Right lobe of liver (tissue), 4 donors: ENCODE measurements around the gene SLC13A5.

Source experiments
- POLR2A ChIP-seq: fragments of 450-650 bp; IDR thresholded peaks from one replicate; pipeline ENCODE4 v1.6.1; 2017; ENCODE audit warnings: antibody characterized with exemption, mild to moderate bottlenecking
- TF ChIP-seq, protein P1 (sequence below), 4 donors: fragments of 200-600 bp in 3 of 4; fragments of 450-650 bp in 1 of 4; IDR thresholded peaks; one replicate each; pipeline versions ENCODE4 v1.5.1 to v1.8.0; 2016 to 2022; ENCODE audit warnings: antibody characterized with exemption in 4 of 4, mild to moderate bottlenecking in 2 of 4
- donor health status: DM: no; HTN: no; CAD: no.
- donor health status: DM: no; HTN: no; CAD: no.
- donor health status: DM: no; HTN: yes; CAD: no.

DNA sequence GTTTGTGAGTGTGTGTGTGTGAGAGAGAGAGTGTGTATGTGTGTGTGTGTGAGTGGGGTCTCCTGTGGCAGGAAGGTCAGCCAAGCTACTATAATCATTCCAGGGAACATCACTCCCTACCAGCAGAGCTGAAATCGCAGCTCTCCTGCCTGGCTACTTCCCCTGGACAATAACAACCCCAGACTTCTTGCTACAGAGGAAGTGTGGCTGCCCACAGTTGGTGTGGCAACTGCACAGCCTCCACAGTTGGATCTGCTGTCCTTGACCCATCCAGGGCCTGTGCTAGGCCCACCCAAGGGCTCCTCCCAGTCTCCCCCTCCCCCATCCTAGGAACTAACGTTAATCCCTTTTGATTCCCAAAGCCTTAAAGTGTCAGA lies 1.5 kb downstream of the SLC13A5 start:
- TF ChIP-seq, protein P1, sequence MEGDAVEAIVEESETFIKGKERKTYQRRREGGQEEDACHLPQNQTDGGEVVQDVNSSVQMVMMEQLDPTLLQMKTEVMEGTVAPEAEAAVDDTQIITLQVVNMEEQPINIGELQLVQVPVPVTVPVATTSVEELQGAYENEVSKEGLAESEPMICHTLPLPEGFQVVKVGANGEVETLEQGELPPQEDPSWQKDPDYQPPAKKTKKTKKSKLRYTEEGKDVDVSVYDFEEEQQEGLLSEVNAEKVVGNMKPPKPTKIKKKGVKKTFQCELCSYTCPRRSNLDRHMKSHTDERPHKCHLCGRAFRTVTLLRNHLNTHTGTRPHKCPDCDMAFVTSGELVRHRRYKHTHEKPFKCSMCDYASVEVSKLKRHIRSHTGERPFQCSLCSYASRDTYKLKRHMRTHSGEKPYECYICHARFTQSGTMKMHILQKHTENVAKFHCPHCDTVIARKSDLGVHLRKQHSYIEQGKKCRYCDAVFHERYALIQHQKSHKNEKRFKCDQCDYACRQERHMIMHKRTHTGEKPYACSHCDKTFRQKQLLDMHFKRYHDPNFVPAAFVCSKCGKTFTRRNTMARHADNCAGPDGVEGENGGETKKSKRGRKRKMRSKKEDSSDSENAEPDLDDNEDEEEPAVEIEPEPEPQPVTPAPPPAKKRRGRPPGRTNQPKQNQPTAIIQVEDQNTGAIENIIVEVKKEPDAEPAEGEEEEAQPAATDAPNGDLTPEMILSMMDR (IDR thresholded peaks at IDR 0.05), result no peak
- no peak for TF ChIP-seq POLR2A
